GM12878 (cell line): ENCODE measurements around the gene HLA-DQB1. TPM values are rescaled to one million over a fixed set of nuclear protein-coding genes. Genes with fewer than 3 reads are reported as not detected.

Source experiments
- ATAC-seq: fragments of 200-7000 bp; cut with Tn5 transposase; 3 replicates; pipeline ENCODE4 v1.9.1; 2020; ENCODE audit warnings: mild to moderate bottlenecking, moderate library complexity
- BruUV-seq: library from RNA; stranded (reverse); fragments of 400-500 nt; replicated peaks from 2 replicates; lab custom pipeline; 2021; lab: Mats Ljungman, UMichigan
- CTCF ChIA-PET: fragments of 300-600 bp; sonication (Branson Sonifier 250); formaldehyde crosslinking; extraction: SDS; loops from one replicate; lab custom pipeline; 2021; ENCODE audit warnings: inconsistent platforms; lab: Yijun Ruan, JAX
- POLR2A ChIA-PET: fragments of 350-600 bp; formaldehyde crosslinking; extraction: SDS; loops from one replicate; lab custom pipeline; 2021; ENCODE audit warnings: inconsistent platforms; lab: Charles Lee
- RAD21 ChIA-PET: fragments of 300-600 bp; sonication (Branson Sonifier 250); formaldehyde crosslinking; loops from one replicate; lab custom pipeline; 2023; ENCODE audit warnings: antibody characterized with exemption; ENCODE audit not compliant: unreplicated experiment; lab: Charles Lee
- SMC1A ChIA-PET: fragments of 300-600 bp; sonication (Branson Sonifier 250); formaldehyde crosslinking; loops from one replicate; lab custom pipeline; 2023; ENCODE audit not compliant: unreplicated experiment, uncharacterized antibody; lab: Charles Lee
- DNase-seq: peaks from one replicate; pipeline ENCODE4 v3.0.0-alpha.2; 2011; ENCODE audit warnings: low read depth, low spot score
- FAIRE-seq: peaks from 3 replicates; lab custom pipeline; 2011; peaks lifted over from hg19 to GRCh38; lab: Jason Lieb, UNC
- H2AFZ ChIP-seq: 2 replicates; pipeline ENCODE4 v1.6.0; 2011; ENCODE audit warnings: low read depth, low read length, control low read depth; ENCODE audit not compliant: control insufficient read depth
- H3K27ac ChIP-seq: 2 replicates; pipeline ENCODE4 v1.5.1; 2011; ENCODE audit warnings: control low read depth; ENCODE audit not compliant: control insufficient read depth, insufficient read depth
- H3K27me3 ChIP-seq, 2 experiments: replicated peaks in 1 of 2; 2 replicates each; pipeline versions ENCODE4 v1.6.0 to v1.6.1; 2011; ENCODE audit warnings: low read length in 1 of 2; ENCODE audit not compliant: control insufficient read depth in 2 of 2, insufficient read depth in 2 of 2
- H3K36me3 ChIP-seq, 2 experiments: 2 replicates each; pipeline ENCODE4 v1.5.1; 2011; ENCODE audit warnings: low read length in 1 of 2; ENCODE audit not compliant: control insufficient read depth in 2 of 2, insufficient read depth in 2 of 2
- H3K4me1 ChIP-seq: 2 replicates; pipeline ENCODE4 v1.6.1; 2011; ENCODE audit warnings: mild to moderate bottlenecking, low read length, moderate library complexity, mixed read lengths; ENCODE audit not compliant: control insufficient read depth, insufficient read depth
- H3K4me2 ChIP-seq: 2 replicates; pipeline ENCODE4 v1.6.0; 2011; ENCODE audit warnings: control low read depth; ENCODE audit not compliant: control insufficient read depth, insufficient read depth
- H3K4me3 ChIP-seq: fragments of 200-600 bp; sonication (generic); 2 replicates; pipeline ENCODE4 v1.5.1; 2016
- H3K79me2 ChIP-seq: 2 replicates; pipeline ENCODE4 v1.6.0; 2011; ENCODE audit warnings: low read length; ENCODE audit not compliant: control insufficient read depth, insufficient read depth
- H3K9ac ChIP-seq: 2 replicates; pipeline ENCODE4 v1.8.0; 2011; ENCODE audit warnings: low read length, control low read depth, mixed read lengths; ENCODE audit not compliant: control insufficient read depth, insufficient read depth
- H3K9me3 ChIP-seq: replicated peaks from 3 replicates; pipeline ENCODE4 v1.5.1; 2011; ENCODE audit warnings: mild to moderate bottlenecking, low read length; ENCODE audit not compliant: control insufficient read depth, insufficient read depth
- H4K20me1 ChIP-seq: 2 replicates; pipeline ENCODE4 v1.6.0; 2011; ENCODE audit not compliant: control insufficient read depth, insufficient read depth
- BCL11A ChIP-seq: IDR thresholded peaks from 2 replicates; pipeline ENCODE4 v1.6.1; 2011; ENCODE audit warnings: low read depth, low read length
- CREB1 ChIP-seq: IDR thresholded peaks from 2 replicates; pipeline ENCODE4 v1.6.1; 2012; ENCODE audit warnings: low read depth, mild to moderate bottlenecking, inconsistent platforms
- MTA3 ChIP-seq: IDR thresholded peaks from 2 replicates; pipeline ENCODE4 v1.6.1; 2012; ENCODE audit warnings: low read length, inconsistent platforms, borderline replicate concordance
- NKRF ChIP-seq: fragments of 450-650 bp; conservative IDR thresholded peaks from 2 replicates; pipeline ENCODE4 v1.6.1; 2017; ENCODE audit warnings: mild to moderate bottlenecking, moderate library complexity
- PBX3 ChIP-seq: IDR thresholded peaks from 2 replicates; pipeline ENCODE4 v1.6.1; 2011; ENCODE audit warnings: mild to moderate bottlenecking, low read depth, low read length, moderate library complexity; ENCODE audit not compliant: insufficient replicate concordance
- POU2F2 ChIP-seq: IDR thresholded peaks from 3 replicates; pipeline ENCODE4 v1.6.1; 2011; ENCODE audit warnings: low read depth, mild to moderate bottlenecking, low read length, borderline replicate concordance
- RUNX3 ChIP-seq: IDR thresholded peaks from 2 replicates; pipeline ENCODE4 v1.6.1; 2012; ENCODE audit warnings: low read length, inconsistent platforms
- USF1 ChIP-seq: IDR thresholded peaks from 2 replicates; pipeline ENCODE4 v1.6.1; 2011; ENCODE audit warnings: borderline replicate concordance, low read depth, mild to moderate bottlenecking, moderate library complexity, mixed read lengths, low read length; ENCODE audit not compliant: insufficient read depth; ENCODE audit errors: extremely low read length
- YBX1 ChIP-seq: fragments of 450-650 bp; IDR thresholded peaks from 2 replicates; pipeline ENCODE4 v1.6.1; 2016; ENCODE audit warnings: antibody characterized with exemption
- ZBED1 ChIP-seq: IDR thresholded peaks from 2 replicates; pipeline ENCODE4 v1.6.1; 2016; ENCODE audit warnings: borderline replicate concordance
- WGBS: methylation state at CpG from one replicate; pipeline ENCODE4 v1.1.6; 2016; ENCODE audit warnings: low lambda C conversion rate; ENCODE audit not compliant: insufficient replicate concordance, insufficient coverage; ENCODE audit errors: missing lambda C conversion rate; 5-methylcytosine and 5-hydroxymethylcytosine counted together
- in situ Hi-C: fragments of 300-500 bp; cut with MboI; formaldehyde crosslinking; loops from 9 replicates; pipeline ENCODE4 v1.14.3; 2018; ENCODE audit warnings: mixed read lengths
- intact Hi-C: fragments of 100-400 bp; cut with micrococcal nuclease; formaldehyde crosslinking; loops from one replicate; pipeline ENCODE4 v1.14.2; 2022; ENCODE audit not compliant: unreplicated experiment
- polyA plus RNA-seq, 11 experiments: library from polyadenylated mRNA; depleted of rRNA in 4 of 11; unstranded in 6 of 11; stranded (reverse) in 5 of 11; fragments of >200 nt; fragmentation: Nextera tagmentation in 4 of 11; fragmentation: Illumina TruSeq in 1 of 11; extraction: Ambion mirVana in 4 of 11; extraction: Trizol in 1 of 11; gene quantifications; 1 replicate in 1 of 11; 2 replicates in 10 of 11; pipeline versions ENCODE4 v1.2.1 to v1.2.3, GENCODE V29; 2011 to 2016; ENCODE audit warnings: inconsistent platforms in 2 of 11, missing spikeins in 2 of 11, low read depth in 1 of 11
- total RNA-seq, 4 experiments: library from RNA; depleted of rRNA in 3 of 4; stranded (reverse); fragments of >200 nt in 3 of 4; fragmentation: Illumina TruSeq in 1 of 4; extraction: Trizol in 1 of 4; gene quantifications; 2 replicates each; pipeline versions ENCODE4 v1.2.1 to v1.2.3, GENCODE V29; 2013 to 2021

HLA-DQB1 gene
- total and polyA plus RNA-seq, 10 of the 15 experiments (the other 5 are each of a cell fraction or from before 2014, with no cell fraction given) = 38.1 to 403 (median 91.4) TPM

GRCh38 chr6:32615885-32616532 is 50.4 kb downstream of the HLA-DQB1 start (continued):
- no peak for TF ChIP-seq PBX3
- no peak for TF ChIP-seq USF1
- TF ChIP-seq BCL11A = no peak
- no peak for TF ChIP-seq MTA3

GRCh38 chr6:32614366-32615081 is 51.9 kb downstream of the HLA-DQB1 start:
- Histone ChIP-seq H3K4me1 (peaks cover 8% of the 10 kb centered on the region), H2AFZ (no peak overlapping the region), H4K20me1 (no peaks in the 10 kb centered on the region), H3K27me3 (no peaks in the 10 kb centered on the region), H3K79me2 (no peaks in the 10 kb centered on the region), H3K4me2 (no peak overlapping the region), H3K27ac (no peak overlapping the region), H3K9me3 (peaks cover 9% of the 10 kb centered on the region), H3K9ac (no peak overlapping the region), H3K36me3 (no peaks in the 10 kb centered on the region), H3K4me3 (no peak overlapping the region)
- DNase-seq (no peak), FAIRE-seq (no peak), ATAC-seq (no peak)
- BruUV-seq = no TSS peak
- TF ChIP-seq YBX1 = no peak
- no peak for TF ChIP-seq CREB1
- no peak for TF ChIP-seq RUNX3
- no peak for TF ChIP-seq NKRF
- no peak for TF ChIP-seq POU2F2
- no peak for TF ChIP-seq ZBED1
- in situ Hi-C loops (loop anchor here (10.0 to 25.0 kb wide), 2 partner anchors 330 to 1052 kb away; partner anchors contain the start of genes HLA-DMB and LTA), intact Hi-C loops (no loop called here)
- RAD21 ChIA-PET = interaction anchor here (1.4 kb wide), 1 partner anchor 21 kb away, joined by 3 read pairs; no protein-coding TSS in a partner anchor
- CTCF ChIA-PET = interaction anchor here (0.8 to 1.9 kb wide), 4 partner anchors 8 to 24 kb away, joined by 3 to 7 read pairs (median 4); no protein-coding TSS in a partner anchor
- 38% methylated on average over 1 of the region's 1 CpG for WGBS
- SMC1A ChIA-PET = interaction anchor here (0.7 to 2.0 kb wide), 3 partner anchors 8 to 23 kb away, joined by 3 to 10 read pairs (median 4); partner anchors contain the start of gene HLA-DQA1
- POLR2A ChIA-PET = interaction anchor here (0.6 to 3.0 kb wide), 3 partner anchors 9 to 343 kb away, joined by 3 to 9 read pairs (median 3); partner anchors contain the start of gene HLA-DRB1
